ENCODE results near the gene KLHL22.

DNA sequence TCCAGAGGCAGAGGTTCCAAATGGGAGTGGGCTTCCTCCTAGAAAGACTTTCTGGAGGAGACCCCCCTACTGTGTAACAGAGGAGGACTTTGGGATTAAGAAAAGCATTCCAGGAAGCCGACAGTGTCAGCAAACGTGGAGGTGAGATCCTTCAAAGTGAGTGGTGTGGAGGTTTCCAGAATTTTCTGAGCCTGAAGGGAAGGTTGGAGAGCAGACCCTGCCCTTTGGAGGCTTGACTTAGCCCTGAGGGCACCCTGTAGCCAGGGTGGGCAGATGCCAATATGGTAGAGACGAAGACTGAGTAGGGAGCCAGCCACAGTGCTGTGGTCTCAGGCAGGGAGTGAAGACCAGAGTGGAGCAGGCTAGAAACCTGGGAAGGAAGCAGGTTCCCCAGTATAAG is 1.8 kb upstream of the KLHL22 start:
- TF ChIP-seq, protein P1, sequence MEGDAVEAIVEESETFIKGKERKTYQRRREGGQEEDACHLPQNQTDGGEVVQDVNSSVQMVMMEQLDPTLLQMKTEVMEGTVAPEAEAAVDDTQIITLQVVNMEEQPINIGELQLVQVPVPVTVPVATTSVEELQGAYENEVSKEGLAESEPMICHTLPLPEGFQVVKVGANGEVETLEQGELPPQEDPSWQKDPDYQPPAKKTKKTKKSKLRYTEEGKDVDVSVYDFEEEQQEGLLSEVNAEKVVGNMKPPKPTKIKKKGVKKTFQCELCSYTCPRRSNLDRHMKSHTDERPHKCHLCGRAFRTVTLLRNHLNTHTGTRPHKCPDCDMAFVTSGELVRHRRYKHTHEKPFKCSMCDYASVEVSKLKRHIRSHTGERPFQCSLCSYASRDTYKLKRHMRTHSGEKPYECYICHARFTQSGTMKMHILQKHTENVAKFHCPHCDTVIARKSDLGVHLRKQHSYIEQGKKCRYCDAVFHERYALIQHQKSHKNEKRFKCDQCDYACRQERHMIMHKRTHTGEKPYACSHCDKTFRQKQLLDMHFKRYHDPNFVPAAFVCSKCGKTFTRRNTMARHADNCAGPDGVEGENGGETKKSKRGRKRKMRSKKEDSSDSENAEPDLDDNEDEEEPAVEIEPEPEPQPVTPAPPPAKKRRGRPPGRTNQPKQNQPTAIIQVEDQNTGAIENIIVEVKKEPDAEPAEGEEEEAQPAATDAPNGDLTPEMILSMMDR (conservative IDR thresholded peaks at IDR 0.05; ENCODE audit: low read depth, low read length) = no peak
- TF ChIP-seq EZH2 (IDR thresholded peaks at IDR 0.05; ENCODE audit: low read length, unreplicated experiment) = no peak

Data from PC-3 (cell line).